Measurements from ENCODE around the gene OSBPL3.

The OSBPL3 gene

DNA sequence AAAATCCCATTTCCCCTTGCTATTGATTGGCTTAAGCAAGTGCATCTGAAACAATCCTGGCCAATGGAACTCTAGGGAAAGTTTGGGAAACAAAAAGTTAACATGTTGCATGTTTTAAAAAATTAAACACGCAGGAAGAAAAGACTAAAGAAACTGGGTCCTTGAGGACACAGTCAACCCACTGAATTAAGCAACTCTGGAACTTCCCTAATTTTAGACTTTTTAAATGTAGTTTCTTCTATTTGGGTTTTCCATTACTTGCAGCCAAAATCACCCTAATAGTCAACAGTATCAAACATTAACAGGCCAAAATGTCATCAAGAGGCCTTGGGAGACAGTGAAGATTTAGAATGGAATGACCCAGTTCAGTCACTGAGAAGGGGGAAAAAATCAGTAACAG, 40.6 kb downstream of the OSBPL3 start:
- Histone ChIP-seq H3K36me3 (replicated peaks) (no peaks in the 10 kb centered on the region), H3K27ac (no peak overlapping the region), H3K27me3 (replicated peaks) (no peaks in the 10 kb centered on the region), H3K4me3 (ENCODE audit: low read depth, low read length) (no peak overlapping the region)
- no peak for DNase-seq
- in situ Hi-C loops (cut with HindIII; ENCODE audit: low pct_ligation_motif_present, low sequenced_read_pairs), result no loop called here
- TF ChIP-seq, protein P1, sequence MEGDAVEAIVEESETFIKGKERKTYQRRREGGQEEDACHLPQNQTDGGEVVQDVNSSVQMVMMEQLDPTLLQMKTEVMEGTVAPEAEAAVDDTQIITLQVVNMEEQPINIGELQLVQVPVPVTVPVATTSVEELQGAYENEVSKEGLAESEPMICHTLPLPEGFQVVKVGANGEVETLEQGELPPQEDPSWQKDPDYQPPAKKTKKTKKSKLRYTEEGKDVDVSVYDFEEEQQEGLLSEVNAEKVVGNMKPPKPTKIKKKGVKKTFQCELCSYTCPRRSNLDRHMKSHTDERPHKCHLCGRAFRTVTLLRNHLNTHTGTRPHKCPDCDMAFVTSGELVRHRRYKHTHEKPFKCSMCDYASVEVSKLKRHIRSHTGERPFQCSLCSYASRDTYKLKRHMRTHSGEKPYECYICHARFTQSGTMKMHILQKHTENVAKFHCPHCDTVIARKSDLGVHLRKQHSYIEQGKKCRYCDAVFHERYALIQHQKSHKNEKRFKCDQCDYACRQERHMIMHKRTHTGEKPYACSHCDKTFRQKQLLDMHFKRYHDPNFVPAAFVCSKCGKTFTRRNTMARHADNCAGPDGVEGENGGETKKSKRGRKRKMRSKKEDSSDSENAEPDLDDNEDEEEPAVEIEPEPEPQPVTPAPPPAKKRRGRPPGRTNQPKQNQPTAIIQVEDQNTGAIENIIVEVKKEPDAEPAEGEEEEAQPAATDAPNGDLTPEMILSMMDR (IDR thresholded peaks at IDR 0.05; ENCODE audit: low read depth, low read length, missing control alignments), result no peak

DNA sequence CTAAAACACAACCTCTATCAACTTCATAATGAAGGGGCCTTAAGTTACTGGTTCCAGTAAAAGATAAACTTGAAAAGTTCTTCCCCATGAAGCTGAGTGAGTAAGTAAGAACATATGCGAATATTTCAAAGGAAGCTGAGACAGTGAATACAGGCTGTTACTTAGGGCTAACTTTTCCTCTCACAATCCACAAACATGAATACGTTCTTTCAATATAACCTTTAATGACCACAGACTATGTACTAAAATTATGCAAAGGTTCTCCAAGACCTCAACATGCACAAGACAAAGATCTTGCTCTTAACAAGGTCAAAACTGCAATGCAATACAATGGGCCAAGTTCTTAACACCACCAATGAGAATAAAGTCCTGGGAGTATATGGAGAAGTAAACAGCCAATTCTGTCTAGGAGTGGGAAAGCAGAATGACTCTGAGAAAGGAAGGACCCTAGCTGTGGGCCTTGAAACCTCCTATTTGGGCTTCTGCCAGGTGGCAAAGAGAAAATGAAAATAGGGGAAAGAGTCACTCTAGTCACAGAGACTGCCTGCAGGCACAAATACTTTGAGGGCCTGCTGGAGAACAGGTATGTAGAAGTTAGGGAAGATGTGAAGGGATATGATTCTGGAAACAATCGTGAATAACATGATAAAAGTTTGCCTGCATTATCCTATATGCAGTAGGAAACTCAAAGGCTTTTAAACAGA, 43.7 kb downstream of the OSBPL3 start:
- H3K36me3 ChIP-seq (replicated peaks), result no peaks in the 10 kb centered on the region
- TF ChIP-seq, protein P1 (IDR thresholded peaks at IDR 0.05; ENCODE audit: low read depth, low read length, missing control alignments), result no peak
- H3K27ac ChIP-seq, result peak overlapping the region; percentile 0
- no peak for DNase-seq
- in situ Hi-C loops (cut with HindIII; ENCODE audit: low pct_ligation_motif_present, low sequenced_read_pairs), result no loop called here
- no peaks in the 10 kb centered on the region for H3K27me3 ChIP-seq (replicated peaks)
- no peak overlapping the region for H3K4me3 ChIP-seq (ENCODE audit: low read depth, low read length)

DNA sequence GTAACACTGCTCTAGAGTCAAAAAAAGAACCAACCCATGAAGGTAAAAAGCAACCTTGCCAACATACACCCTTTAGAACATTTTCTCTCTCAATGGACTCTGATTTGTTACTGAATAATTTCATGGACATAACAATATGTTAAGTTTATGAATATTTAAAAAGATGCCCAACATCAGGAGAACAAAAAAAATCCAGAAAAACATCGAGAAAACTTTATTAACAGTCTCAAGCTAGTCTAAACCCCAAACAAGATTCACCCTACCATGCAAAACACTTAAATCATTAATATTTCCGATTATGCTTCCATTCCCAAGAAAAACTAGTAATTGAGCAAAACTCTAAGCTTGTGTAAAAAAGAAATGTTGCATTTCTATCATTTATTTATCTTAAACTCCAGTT, 46.7 kb downstream of the OSBPL3 start:
- no peak for DNase-seq
- in situ Hi-C loops (cut with HindIII; ENCODE audit: low pct_ligation_motif_present, low sequenced_read_pairs), result no loop called here
- no peaks in the 10 kb centered on the region for H3K27me3 ChIP-seq (replicated peaks)
- H3K36me3 ChIP-seq (replicated peaks), result no peaks in the 10 kb centered on the region
- H3K4me3 ChIP-seq (ENCODE audit: low read depth, low read length), result no peak overlapping the region
- no peak overlapping the region for H3K27ac ChIP-seq
- TF ChIP-seq, protein P1 (IDR thresholded peaks at IDR 0.05; ENCODE audit: low read depth, low read length, missing control alignments), result no peak

DNA sequence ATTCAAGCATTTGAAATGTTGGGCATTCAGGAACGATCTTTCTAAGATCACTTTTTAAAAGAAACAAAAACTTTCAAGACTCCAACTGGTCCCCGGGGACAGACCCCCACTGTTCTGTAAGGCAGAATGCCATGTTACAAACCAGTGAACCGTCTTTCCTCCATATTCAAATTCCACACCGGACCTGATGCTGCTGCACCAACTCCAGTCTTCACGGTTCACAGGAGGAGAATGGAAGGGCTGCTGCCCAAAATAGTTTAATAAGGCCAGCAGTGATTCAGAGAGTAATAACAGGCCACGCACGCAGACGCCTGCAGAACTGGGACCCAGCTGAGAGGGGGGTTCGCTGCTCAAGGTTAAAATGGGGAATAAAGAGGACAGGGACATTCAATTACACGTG, 47.2 kb downstream of the OSBPL3 start:
- no peak overlapping the region for H3K27ac ChIP-seq
- no peaks in the 10 kb centered on the region for H3K36me3 ChIP-seq (replicated peaks)
- in situ Hi-C loops (cut with HindIII; ENCODE audit: low pct_ligation_motif_present, low sequenced_read_pairs), result no loop called here
- TF ChIP-seq, protein P1 (IDR thresholded peaks at IDR 0.05; ENCODE audit: low read depth, low read length, missing control alignments), result no peak
- DNase-seq, result no peak
- H3K27me3 ChIP-seq (replicated peaks), result no peaks in the 10 kb centered on the region
- no peak overlapping the region for H3K4me3 ChIP-seq (ENCODE audit: low read depth, low read length)

DNA sequence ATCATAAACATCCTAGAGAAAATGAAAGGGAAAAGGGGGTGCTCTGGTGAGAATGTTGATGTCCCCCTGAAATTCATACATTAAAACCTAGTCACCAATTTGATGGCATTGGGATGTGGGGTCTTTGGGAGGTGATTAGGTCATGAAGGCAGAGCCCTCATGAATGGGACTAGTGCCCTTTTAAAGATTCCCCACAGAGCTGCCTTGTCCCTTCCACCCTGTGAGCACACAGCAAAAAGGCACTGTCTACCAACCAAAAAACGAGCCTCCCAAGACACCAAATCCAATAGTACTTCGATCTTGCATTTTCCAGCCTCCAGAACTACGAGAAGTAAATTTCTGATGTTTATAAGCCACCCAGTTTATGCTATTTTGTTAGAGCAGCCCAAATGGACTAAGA, 47.6 kb downstream of the OSBPL3 start:
- in situ Hi-C loops (cut with HindIII; ENCODE audit: low pct_ligation_motif_present, low sequenced_read_pairs), result no loop called here
- Histone ChIP-seq H3K27ac (no peak overlapping the region), H3K27me3 (replicated peaks) (no peaks in the 10 kb centered on the region), H3K4me3 (ENCODE audit: low read depth, low read length) (no peak overlapping the region), H3K36me3 (replicated peaks) (no peaks in the 10 kb centered on the region)
- TF ChIP-seq, protein P1 (IDR thresholded peaks at IDR 0.05; ENCODE audit: low read depth, low read length, missing control alignments), result no peak
- DNase-seq, result no peak

DNA sequence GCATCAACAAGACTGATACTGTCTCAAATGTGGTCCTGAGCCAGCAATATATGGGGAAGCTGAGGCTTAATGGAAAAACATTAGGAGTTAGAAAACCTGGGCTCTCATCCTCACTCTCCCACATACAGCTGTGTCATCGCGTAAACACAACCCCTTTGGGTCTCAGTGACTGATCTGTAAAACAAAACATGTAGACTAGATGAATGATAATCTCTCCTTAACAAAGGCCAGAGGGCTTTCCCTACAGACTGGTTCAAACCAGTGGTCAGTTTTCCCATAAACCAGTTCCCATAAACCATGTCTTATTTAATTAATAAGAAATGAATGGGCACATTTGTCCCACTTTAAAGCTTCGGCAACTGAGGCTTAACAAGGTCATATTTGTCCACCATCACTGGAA, 48.1 kb downstream of the OSBPL3 start:
- TF ChIP-seq, protein P1 (IDR thresholded peaks at IDR 0.05; ENCODE audit: low read depth, low read length, missing control alignments), result no peak
- H3K36me3 ChIP-seq (replicated peaks), result no peaks in the 10 kb centered on the region
- DNase-seq, result no peak
- H3K27ac ChIP-seq, result no peak overlapping the region
- no peak overlapping the region for H3K4me3 ChIP-seq (ENCODE audit: low read depth, low read length)
- no peaks in the 10 kb centered on the region for H3K27me3 ChIP-seq (replicated peaks)
- in situ Hi-C loops (cut with HindIII; ENCODE audit: low pct_ligation_motif_present, low sequenced_read_pairs), result no loop called here

Measured in brain microvascular endothelial cell (primary cell).